CD4-positive, alpha-beta T cell (primary cell): Measurements from ENCODE around the gene CPN2. TPM values are rescaled to one million over a fixed set of nuclear protein-coding genes. Genes with fewer than 3 reads are reported as not detected.

Experiments
- ATAC-seq: fragments of 200-7000 bp; cut with Tn5 transposase; one replicate; pipeline ENCODE4 v1.10.0; 2022; ENCODE audit warnings: mild to moderate bottlenecking; ENCODE audit not compliant: poor library complexity
- CTCF ChIA-PET: fragments of 350-600 bp; sonication (Branson Sonifier 250); formaldehyde crosslinking; loops from one replicate; lab custom pipeline; 2021; ENCODE audit warnings: antibody characterized with exemption, inconsistent platforms; lab: Charles Lee
- POLR2A ChIA-PET: fragments of 350-600 bp; sonication (Branson Sonifier 250); formaldehyde crosslinking; loops from one replicate; lab custom pipeline; 2021; ENCODE audit warnings: antibody characterized with exemption, inconsistent platforms; lab: Charles Lee
- DNase-seq, 14 experiments: peaks; one replicate each; pipeline ENCODE4 v3.0.0-alpha.2; 2013 to 2020; ENCODE audit warnings: mixed read lengths in 2 of 14
- H3K27ac ChIP-seq, 2 donors: one replicate each; pipeline versions ENCODE4 v1.5.1 to v1.7.0; 2013; ENCODE audit warnings: low read length in 2 of 2, low read depth in 1 of 2, mild to moderate bottlenecking in 1 of 2
- H3K27me3 ChIP-seq, 2 experiments: 1 replicate in 1 of 2; 2 replicates in 1 of 2; pipeline versions ENCODE4 v1.6.1 to v1.7.0; 2013; ENCODE audit warnings: low read length in 2 of 2, control low read depth in 1 of 2, mild to moderate bottlenecking in 1 of 2, moderate library complexity in 1 of 2; ENCODE audit not compliant: insufficient read depth in 2 of 2, control insufficient read depth in 1 of 2
- H3K36me3 ChIP-seq: one replicate; pipeline ENCODE4 v1.6.1; 2013; ENCODE audit warnings: low read length, control low read depth; ENCODE audit not compliant: insufficient read depth
- H3K4me1 ChIP-seq: one replicate; pipeline ENCODE4 v1.6.1; 2013; ENCODE audit warnings: low read length, control low read depth; ENCODE audit not compliant: insufficient read depth
- H3K4me3 ChIP-seq: one replicate; pipeline ENCODE4 v1.5.1; 2013; ENCODE audit warnings: mild to moderate bottlenecking, low read length, moderate library complexity
- H3K9me3 ChIP-seq, 2 experiments: 1 replicate in 1 of 2; 2 replicates in 1 of 2; pipeline versions ENCODE4 v1.6.1 to v1.7.0; 2013; ENCODE audit warnings: low read length in 2 of 2, mild to moderate bottlenecking in 2 of 2, control low read depth in 1 of 2, moderate library complexity in 1 of 2; ENCODE audit not compliant: control insufficient read depth in 1 of 2, insufficient read depth in 1 of 2
- H3K27ac Mint-ChIP-seq: one replicate; pipeline ENCODE4 v1.8.0; 2020; ENCODE audit warnings: mixed read lengths
- H3K27me3 Mint-ChIP-seq: one replicate; pipeline ENCODE4 v1.8.0; 2021; ENCODE audit warnings: mixed read lengths
- H3K36me3 Mint-ChIP-seq: one replicate; pipeline ENCODE4 v1.8.0; 2021; ENCODE audit warnings: low read depth, mixed read lengths
- H3K4me1 Mint-ChIP-seq: one replicate; pipeline ENCODE4 v1.8.0; 2021; ENCODE audit warnings: low read depth, mixed read lengths
- H3K4me3 Mint-ChIP-seq: one replicate; pipeline ENCODE4 v1.8.0; 2020; ENCODE audit warnings: mild to moderate bottlenecking, mixed read lengths
- H3K9me3 Mint-ChIP-seq: one replicate; pipeline ENCODE4 v1.8.0; 2020; ENCODE audit warnings: mixed read lengths
- CTCF ChIP-seq: fragments of 200-600 bp; IDR thresholded peaks from one replicate; pipeline ENCODE4 v1.8.0; 2022; ENCODE audit warnings: antibody characterized with exemption, mild to moderate bottlenecking
- intact Hi-C, 2 experiments: fragments of 100-400 bp; cut with DNase I in 1 of 2; cut with micrococcal nuclease in 1 of 2; formaldehyde crosslinking; loops; one replicate each; pipeline versions ENCODE4 v1.15.1 to v1.9.0; 2023 to 2025; cut with DNase I, micrococcal nuclease
- total RNA-seq, 174 experiments: library from RNA in 2 of 174; stranded (reverse) in 2 of 174; gene quantifications; one replicate each; pipeline ENCODE4 v1.2.3 and lab custom pipeline; 2021 to 2026

The CPN2 gene
- total RNA-seq, 2 experiments from 2014 or later: not detected

DNA sequence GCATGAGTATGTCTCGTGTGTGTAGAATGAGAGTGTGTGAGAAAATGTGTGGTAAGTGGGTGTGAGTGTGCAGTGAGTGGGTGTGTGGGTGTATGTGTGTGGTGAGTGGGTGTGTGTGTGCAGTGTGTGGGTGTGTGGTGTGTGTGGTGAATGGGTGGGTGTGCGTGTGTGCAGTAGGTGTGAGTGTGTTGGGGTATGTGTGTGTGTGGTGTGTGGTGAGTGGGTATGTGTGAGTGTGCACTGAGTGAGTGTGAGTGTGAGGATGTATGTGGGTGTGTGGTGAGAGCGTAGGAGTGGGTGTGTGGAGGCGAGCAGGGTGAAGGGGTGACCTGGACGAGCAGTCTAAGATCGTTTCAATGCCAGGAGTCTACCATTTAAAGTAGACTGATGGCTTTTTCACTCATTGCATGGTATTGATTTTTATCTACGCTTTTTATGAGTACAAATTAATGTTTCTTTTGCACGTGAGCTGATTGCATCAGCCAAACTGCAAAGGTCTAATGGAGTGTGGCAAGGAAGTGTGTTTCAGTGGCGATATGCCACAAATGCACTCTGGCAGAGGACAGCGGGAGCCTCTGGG lies 1.6 kb upstream of the CPN2 start:
- Mint-ChIP-seq H3K27me3 (no peaks in the 10 kb centered on the region), H3K4me3 (no peak overlapping the region), H3K9me3 (no peaks in the 10 kb centered on the region), H3K36me3 (no peaks in the 10 kb centered on the region), H3K4me1 (no peaks in the 10 kb centered on the region), H3K27ac (no peak overlapping the region)
- intact Hi-C loops: no loop called here
- no peak for TF ChIP-seq CTCF
- H3K4me1 ChIP-seq: no peaks in the 10 kb centered on the region
- H3K27me3 ChIP-seq: no peaks in the 10 kb centered on the region
- ATAC-seq (no peak), DNase-seq (no peak)
- CTCF ChIA-PET: no interaction called here
- no peaks in the 10 kb centered on the region for H3K36me3 ChIP-seq
- H3K9me3 ChIP-seq: no peaks in the 10 kb centered on the region
- H3K4me3 ChIP-seq: no peak overlapping the region
- POLR2A ChIA-PET: no interaction called here
- H3K27ac ChIP-seq: no peak overlapping the region

- Histone ChIP-seq H3K4me3 (no peak overlapping the region), H3K27me3 (no peaks in the 10 kb centered on the region), H3K4me1 (no peaks in the 10 kb centered on the region), H3K36me3 (no peaks in the 10 kb centered on the region), H3K9me3 (no peaks in the 10 kb centered on the region), H3K27ac (no peak overlapping the region)
- ChIA-PET CTCF (no interaction called here), POLR2A (no interaction called here)
- Mint-ChIP-seq H3K27me3 (no peaks in the 10 kb centered on the region), H3K4me1 (no peaks in the 10 kb centered on the region), H3K27ac (no peak overlapping the region), H3K4me3 (no peak overlapping the region), H3K9me3 (no peaks in the 10 kb centered on the region), H3K36me3 (no peaks in the 10 kb centered on the region)
- no peak for TF ChIP-seq CTCF
- intact Hi-C loops: no loop called here
- DNase-seq (no peak), ATAC-seq (no peak)
These were observed 916 bp upstream of the CPN2 start for GRCh38 chr3:194351952-194352536.

GRCh38 chr3:194350726-194351071 lies 429 bp downstream of the CPN2 start:
- H3K36me3 Mint-ChIP-seq: no peaks in the 10 kb centered on the region
- no peaks in the 10 kb centered on the region for H3K27me3 Mint-ChIP-seq
- H3K9me3 ChIP-seq: no peaks in the 10 kb centered on the region
- no peaks in the 10 kb centered on the region for H3K4me1 ChIP-seq
- no peaks in the 10 kb centered on the region for H3K27me3 ChIP-seq
- no peak overlapping the region for H3K4me3 ChIP-seq
- H3K27ac Mint-ChIP-seq: no peak overlapping the region
- no peaks in the 10 kb centered on the region for H3K9me3 Mint-ChIP-seq
- CTCF ChIA-PET: no interaction called here
- H3K4me1 Mint-ChIP-seq: no peaks in the 10 kb centered on the region
- H3K4me3 Mint-ChIP-seq: no peak overlapping the region
- POLR2A ChIA-PET: no interaction called here
- ATAC-seq: no peak
- no peaks in the 10 kb centered on the region for H3K36me3 ChIP-seq
- intact Hi-C loops: no loop called here
- no peak for DNase-seq
- H3K27ac ChIP-seq: no peak overlapping the region
- TF ChIP-seq CTCF: no peak
